Raji (cell line): ENCODE data around the gene OBP2A.

ENCODE experiments used
- POLR2A ChIP-seq: IDR thresholded peaks from 2 replicates; pipeline ENCODE4 v1.6.1; 2011; ENCODE audit warnings: low read depth, low read length, control low read depth; ENCODE audit not compliant: insufficient read depth

OBP2A gene

DNA sequence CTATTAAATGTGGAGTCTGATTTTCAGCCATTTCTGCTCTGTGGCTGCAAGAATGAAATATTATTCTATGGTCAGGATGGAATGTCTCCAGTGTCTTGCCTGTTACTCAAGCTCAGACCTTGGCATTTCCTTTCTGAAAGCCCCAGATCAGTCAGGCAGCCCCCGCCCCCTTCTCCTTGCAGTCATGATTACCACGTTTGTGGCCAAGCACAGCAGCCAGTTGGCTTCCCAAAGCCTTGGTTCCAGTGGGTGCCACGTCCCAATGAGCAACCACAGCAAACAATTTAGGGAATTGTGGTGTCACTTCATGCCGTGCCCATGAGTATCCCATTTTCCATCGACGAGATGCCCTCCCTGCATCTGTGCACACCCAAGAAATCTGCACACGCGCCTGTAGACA lies 9.7 kb upstream of the OBP2A start:
- TF ChIP-seq POLR2A, result no peak

GRCh38 chr9:135544981-135545635 lies 818 bp upstream of the OBP2A start:
- TF ChIP-seq POLR2A, result no peak

DNA sequence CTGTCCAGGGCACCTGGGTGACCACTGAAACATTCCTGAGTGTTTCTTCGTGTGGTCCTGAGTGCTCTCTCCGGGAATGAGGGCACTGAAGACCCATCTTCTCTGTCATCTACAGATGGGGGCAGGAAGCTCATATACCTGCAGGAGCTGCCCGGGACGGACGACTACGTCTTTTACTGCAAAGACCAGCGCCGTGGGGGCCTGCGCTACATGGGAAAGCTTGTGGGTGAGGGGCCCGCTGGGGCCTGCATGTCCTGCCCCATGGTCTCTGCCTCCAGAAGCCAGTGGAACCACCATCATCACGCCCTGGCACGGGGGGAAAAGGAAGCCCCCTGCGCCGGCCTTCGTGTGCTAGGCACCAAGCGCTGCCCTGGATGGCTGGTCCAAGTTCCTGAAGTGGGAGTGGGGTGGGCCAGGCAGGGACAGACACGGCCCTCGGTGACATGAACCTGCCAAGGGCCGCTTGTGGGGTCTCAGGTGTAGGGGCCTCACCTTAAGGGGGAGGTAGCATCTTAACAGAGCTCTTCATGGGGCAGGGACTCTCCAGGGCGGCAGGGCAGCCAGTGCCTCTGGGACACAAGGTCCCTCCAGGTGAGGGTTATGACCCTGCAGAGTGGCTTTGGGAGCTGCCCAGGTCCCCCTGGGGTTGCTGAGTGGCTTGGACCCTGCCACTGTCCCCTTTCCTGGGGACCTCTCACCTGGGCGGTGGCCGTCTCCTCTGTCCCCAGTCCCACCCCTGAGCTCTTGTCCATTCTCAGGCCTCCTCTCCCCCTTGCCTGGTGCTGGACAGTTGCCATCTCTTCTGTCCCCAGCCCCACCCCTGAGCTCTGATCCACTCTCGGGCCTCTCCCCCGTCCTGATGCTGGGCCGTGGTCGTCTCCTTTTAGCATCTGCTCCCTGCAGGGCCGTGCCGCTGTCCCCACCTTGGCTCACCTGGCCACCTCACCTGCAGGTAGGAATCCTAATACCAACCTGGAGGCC lies 2.1 kb downstream of the OBP2A start:
- no peak for TF ChIP-seq POLR2A

GRCh38 chr9:135550344-135550918 lies 4.5 kb downstream of the OBP2A start:
- TF ChIP-seq POLR2A, result no peak

- no peak for TF ChIP-seq POLR2A
These were observed 5.1 kb downstream of the OBP2A start for GRCh38 chr9:135551031-135551430.

- no peak for TF ChIP-seq POLR2A
These were observed 5.5 kb downstream of the OBP2A start for GRCh38 chr9:135551456-135551855.

GRCh38 chr9:135552021-135552697 lies 6.2 kb downstream of the OBP2A start:
- TF ChIP-seq POLR2A, result no peak

- no peak for TF ChIP-seq POLR2A
These were observed 6.8 kb downstream of the OBP2A start for GRCh38 chr9:135552698-135553171.

DNA sequence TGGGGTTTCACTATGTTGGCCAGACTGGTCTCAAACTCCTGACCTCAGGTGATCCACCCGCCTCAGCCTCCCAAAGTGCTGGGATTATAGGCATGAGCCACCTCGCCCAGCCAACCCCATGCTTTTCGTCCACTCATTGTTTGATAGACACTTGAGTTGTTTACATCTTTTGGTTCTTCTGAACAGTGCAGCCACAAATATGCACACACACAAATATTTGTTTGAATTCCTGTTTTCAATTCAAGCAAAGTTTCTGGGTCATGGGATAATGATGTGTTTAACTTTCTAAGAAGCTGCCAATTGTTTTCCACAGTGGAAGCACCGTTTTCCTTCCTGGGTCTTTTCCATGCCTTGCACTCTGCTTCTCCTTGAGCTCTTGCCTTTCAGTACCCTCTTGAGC lies 8.8 kb downstream of the OBP2A start:
- no peak for TF ChIP-seq POLR2A

DNA sequence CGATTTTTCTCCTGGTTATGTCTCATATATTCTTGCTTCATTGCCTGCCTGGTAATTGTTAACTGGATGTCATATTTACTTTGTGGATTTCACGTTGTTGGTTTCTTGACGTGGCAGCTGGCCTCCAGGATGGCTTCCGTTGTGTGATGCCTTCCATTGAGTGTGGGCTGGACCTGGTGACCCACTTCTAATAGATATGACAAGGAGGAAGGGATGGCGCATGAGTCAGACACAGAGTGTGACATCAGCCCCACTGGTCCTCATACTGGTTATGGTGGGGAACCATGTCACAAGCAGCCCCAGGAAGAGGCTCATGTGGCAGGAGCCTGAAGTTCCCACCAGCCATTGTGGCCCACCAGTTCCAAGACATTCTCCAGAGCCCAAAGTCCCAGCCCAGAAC lies 9.3 kb downstream of the OBP2A start:
- TF ChIP-seq POLR2A, result no peak

GRCh38 chr9:135555910-135556309 lies 10.0 kb downstream of the OBP2A start:
- TF ChIP-seq POLR2A, result no peak

DNA sequence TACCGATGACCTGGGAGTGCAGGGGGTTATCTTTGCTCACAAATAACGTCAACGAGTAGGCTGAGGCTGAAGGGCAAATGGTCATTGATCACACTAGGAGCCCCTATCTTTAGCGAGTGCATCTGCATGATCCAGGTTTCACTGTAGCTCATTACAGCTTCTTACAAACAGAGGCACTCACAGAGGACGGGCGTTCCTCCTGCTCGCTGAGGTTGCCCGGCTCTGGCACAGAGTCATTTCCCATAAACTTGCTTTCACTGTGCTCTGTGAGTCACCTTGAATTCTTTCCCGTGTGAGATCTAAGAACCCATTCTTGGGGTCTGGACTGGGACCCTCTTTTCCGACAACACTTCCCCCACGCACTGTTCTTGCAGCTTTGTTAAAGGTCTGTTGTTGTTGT lies 13.7 kb downstream of the OBP2A start:
- no peak for TF ChIP-seq POLR2A

DNA sequence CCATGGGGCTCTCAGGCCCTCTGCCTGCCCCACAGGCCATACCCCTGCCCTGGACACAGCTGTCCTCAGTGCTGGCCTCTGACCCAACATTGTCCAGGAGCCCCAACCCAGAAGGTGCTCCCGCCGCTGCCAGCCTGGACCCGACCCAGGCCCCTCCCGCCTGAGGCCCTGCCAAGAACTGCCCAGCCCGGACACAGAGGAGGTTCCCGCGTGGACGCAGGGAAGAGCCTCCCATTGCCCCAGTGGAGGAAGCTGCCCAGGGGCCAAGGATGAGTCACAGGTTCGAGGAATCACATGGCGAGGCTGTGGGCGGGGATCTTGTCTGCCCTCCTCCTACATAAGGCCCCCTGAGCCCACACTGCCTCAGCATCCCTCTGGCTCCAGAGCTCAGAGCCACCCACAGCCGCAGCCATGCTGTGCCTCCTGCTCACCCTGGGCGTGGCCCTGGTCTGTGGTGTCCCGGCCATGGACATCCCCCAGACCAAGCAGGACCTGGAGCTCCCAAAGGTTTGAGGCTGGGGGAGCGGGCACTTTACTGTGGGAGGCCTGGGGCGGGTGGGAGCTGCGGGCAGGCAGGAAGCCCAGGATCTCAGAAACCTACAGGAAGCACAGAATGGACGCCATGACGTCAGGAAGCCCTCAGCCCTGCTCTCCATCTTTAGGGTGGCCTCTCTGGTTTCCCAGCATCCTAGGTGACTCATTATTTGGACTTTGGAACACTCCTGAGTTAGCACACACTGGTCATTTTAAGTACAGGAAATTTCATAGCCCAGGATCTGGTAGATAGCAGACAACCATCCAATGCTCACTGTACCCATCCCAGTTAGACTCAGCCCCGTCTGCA lies 15.7 kb downstream of the OBP2A start, which contains the start of gene PAEP:
Gene PAEP, plus strand, starts transcription at position 366 of the 844 bp plus-strand sequence.
- no peak for TF ChIP-seq POLR2A

- TF ChIP-seq POLR2A, result no peak
These were observed 16.4 kb downstream of the OBP2A start for GRCh38 chr9:135562235-135562745.
